Neural cell (in vitro differentiated cells): Measurements from ENCODE around the gene DCDC2. TPM values are rescaled to one million over a fixed set of nuclear protein-coding genes. Genes with fewer than 3 reads are reported as not detected.

Experiments used
- H2AFZ ChIP-seq: fragments of 200-600, 300-800 bp; sonication (generic), shearing (Covaris generic); 2 replicates; pipeline ENCODE4 v1.6.0; 2014; ENCODE audit warnings: low read depth, mild to moderate bottlenecking, antibody characterized with exemption, low read length, moderate library complexity
- H3F3A ChIP-seq: fragments of 200-600 bp; shearing (Covaris generic); 2 replicates; pipeline ENCODE4 v1.6.1; 2016; ENCODE audit warnings: mild to moderate bottlenecking, moderate library complexity, mixed read lengths, antibody characterized with exemption, low read length; ENCODE audit not compliant: insufficient read depth, poor library complexity, severe bottlenecking
- H3K27ac ChIP-seq: fragments of 200-600, 300-800 bp; sonication (generic), shearing (Covaris generic); 2 replicates; pipeline ENCODE4 v1.5.1; 2014; ENCODE audit warnings: mild to moderate bottlenecking, low read length, moderate library complexity
- H3K27me3 ChIP-seq: fragments of 300-800, 200-600 bp; sonication (generic), shearing (Covaris generic); 2 replicates; pipeline ENCODE4 v1.6.0; 2014; ENCODE audit warnings: mild to moderate bottlenecking, low read depth, low read length, moderate library complexity; ENCODE audit not compliant: insufficient read depth
- H3K36me3 ChIP-seq: fragments of 300-800, 200-600 bp; sonication (generic), shearing (Covaris generic); 2 replicates; pipeline ENCODE4 v1.5.1; 2014; ENCODE audit warnings: mild to moderate bottlenecking, antibody characterized with exemption, low read length, moderate library complexity; ENCODE audit not compliant: insufficient read depth
- H3K4me2 ChIP-seq: fragments of 300-800, 200-600 bp; sonication (generic), shearing (Covaris generic); 2 replicates; pipeline ENCODE4 v1.6.0; 2014; ENCODE audit warnings: mild to moderate bottlenecking, low read length
- H3K4me3 ChIP-seq: fragments of 300-800, 200-600 bp; sonication (generic), shearing (Covaris generic); 2 replicates; pipeline ENCODE4 v1.5.1; 2014; ENCODE audit warnings: mild to moderate bottlenecking, low read length, moderate library complexity
- H3K79me2 ChIP-seq: fragments of 200-600 bp; shearing (Covaris generic); replicated peaks from 2 replicates; pipeline ENCODE4 v1.6.0; 2014; ENCODE audit warnings: mild to moderate bottlenecking, low read length, moderate library complexity; ENCODE audit not compliant: insufficient read depth
- H3K9ac ChIP-seq: fragments of 300-800, 200-600 bp; sonication (generic), shearing (Covaris generic); 2 replicates; pipeline ENCODE4 v1.6.1; 2016; ENCODE audit warnings: mild to moderate bottlenecking, low read length, mixed read lengths
- H3K9me2 ChIP-seq: fragments of 200-600 bp; shearing (Covaris generic); 2 replicates; pipeline ENCODE4 v1.6.1; 2016; ENCODE audit warnings: mild to moderate bottlenecking, low read length, mixed read lengths; ENCODE audit not compliant: insufficient read depth
- H3K9me3 ChIP-seq: fragments of 200-600, 300-800 bp; sonication (generic), shearing (Covaris generic); 2 replicates; pipeline ENCODE4 v1.6.1; 2016; ENCODE audit warnings: mild to moderate bottlenecking, mixed run types, low read length, moderate library complexity, mixed read lengths
- H4K20me1 ChIP-seq: fragments of 200-600 bp; shearing (Covaris generic); 2 replicates; pipeline ENCODE4 v1.6.1; 2016; ENCODE audit warnings: mild to moderate bottlenecking, mixed run types; ENCODE audit not compliant: insufficient read depth
- EP300 ChIP-seq: fragments of 450-650 bp; conservative IDR thresholded peaks from 2 replicates; pipeline ENCODE4 v1.6.1; 2014; ENCODE audit warnings: antibody characterized with exemption, mild to moderate bottlenecking, moderate library complexity; ENCODE audit not compliant: poor library complexity, severe bottlenecking
- EZH2 ChIP-seq: fragments of 200-600, 300-800 bp; shearing (Covaris generic), sonication (generic); IDR thresholded peaks from 2 replicates; pipeline ENCODE4 v1.6.1; 2014; ENCODE audit warnings: antibody characterized with exemption, low read length, borderline replicate concordance, mild to moderate bottlenecking; ENCODE audit not compliant: insufficient read depth, poor library complexity, severe bottlenecking
- MXI1 ChIP-seq: fragments of 450-650 bp; conservative IDR thresholded peaks from 2 replicates; pipeline ENCODE4 v1.6.1; 2014; ENCODE audit warnings: antibody characterized with exemption, mild to moderate bottlenecking; ENCODE audit not compliant: poor library complexity, severe bottlenecking
- POLR2AphosphoS5 ChIP-seq: IDR thresholded peaks from 2 replicates; pipeline ENCODE4 v1.6.1; 2012
- RAD21 ChIP-seq: fragments of 450-650 bp; conservative IDR thresholded peaks from 2 replicates; pipeline ENCODE4 v1.6.1; 2014; ENCODE audit warnings: antibody characterized with exemption, mild to moderate bottlenecking, moderate library complexity
- SMC3 ChIP-seq: fragments of 450-650 bp; conservative IDR thresholded peaks from 2 replicates; pipeline ENCODE4 v1.6.1; 2014; ENCODE audit warnings: antibody characterized with exemption, mild to moderate bottlenecking, moderate library complexity; ENCODE audit not compliant: poor library complexity
- TAF1 ChIP-seq: IDR thresholded peaks from 2 replicates; pipeline ENCODE4 v1.6.1; 2012; ENCODE audit warnings: low read depth
- polyA plus RNA-seq: library from polyadenylated mRNA; depleted of rRNA; stranded (reverse); fragments of >200 nt; gene quantifications from 2 replicates; pipeline ENCODE4 v1.2.3, GENCODE V29; 2014
- TF ChIP-seq, protein P1 (sequence below): IDR thresholded peaks from 2 replicates; pipeline ENCODE4 v1.6.1; 2012; ENCODE audit warnings: borderline replicate concordance
- TF ChIP-seq, protein P2 (sequence below): fragments of 450-650 bp; IDR thresholded peaks from 2 replicates; pipeline ENCODE4 v1.5.1; 2014; ENCODE audit warnings: antibody characterized with exemption, mild to moderate bottlenecking, moderate library complexity; ENCODE audit not compliant: poor library complexity, severe bottlenecking

The DCDC2 gene
- polyA plus RNA-seq, 1 donor from 2014 or later: 0.57 TPM

DNA sequence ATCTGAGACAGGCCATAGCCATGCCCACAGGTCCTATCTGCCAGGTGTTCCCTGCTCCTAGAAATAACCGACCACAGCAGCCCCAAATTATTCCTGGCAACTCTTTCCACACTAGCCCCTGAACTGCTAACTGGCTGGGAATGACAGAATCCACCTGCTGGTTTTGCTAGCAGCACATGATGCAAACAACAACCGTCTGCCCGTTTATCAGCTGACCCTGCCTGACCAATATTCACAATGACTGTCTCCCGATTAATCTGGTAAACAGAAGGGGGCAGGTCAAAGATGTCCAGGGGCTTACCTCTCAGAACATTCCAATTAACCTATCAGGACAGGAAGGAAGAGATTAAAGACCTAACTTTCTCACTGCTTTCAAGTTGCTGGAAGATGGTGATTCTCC lies 130.3 kb downstream of the DCDC2 start:
- Histone ChIP-seq H3K4me2 (no peak overlapping the region), H3K27ac (no peak overlapping the region), H2AFZ (no peak overlapping the region), H3F3A (no peaks in the 10 kb centered on the region), H3K9ac (no peak overlapping the region), H3K9me3 (no peaks in the 10 kb centered on the region), H3K36me3 (no peaks in the 10 kb centered on the region), H3K79me2 (no peaks in the 10 kb centered on the region), H4K20me1 (no peaks in the 10 kb centered on the region), H3K27me3 (no peaks in the 10 kb centered on the region), H3K4me3 (no peak overlapping the region), H3K9me2 (no peaks in the 10 kb centered on the region)
- TF ChIP-seq EP300: no peak
- TF ChIP-seq, protein P1, sequence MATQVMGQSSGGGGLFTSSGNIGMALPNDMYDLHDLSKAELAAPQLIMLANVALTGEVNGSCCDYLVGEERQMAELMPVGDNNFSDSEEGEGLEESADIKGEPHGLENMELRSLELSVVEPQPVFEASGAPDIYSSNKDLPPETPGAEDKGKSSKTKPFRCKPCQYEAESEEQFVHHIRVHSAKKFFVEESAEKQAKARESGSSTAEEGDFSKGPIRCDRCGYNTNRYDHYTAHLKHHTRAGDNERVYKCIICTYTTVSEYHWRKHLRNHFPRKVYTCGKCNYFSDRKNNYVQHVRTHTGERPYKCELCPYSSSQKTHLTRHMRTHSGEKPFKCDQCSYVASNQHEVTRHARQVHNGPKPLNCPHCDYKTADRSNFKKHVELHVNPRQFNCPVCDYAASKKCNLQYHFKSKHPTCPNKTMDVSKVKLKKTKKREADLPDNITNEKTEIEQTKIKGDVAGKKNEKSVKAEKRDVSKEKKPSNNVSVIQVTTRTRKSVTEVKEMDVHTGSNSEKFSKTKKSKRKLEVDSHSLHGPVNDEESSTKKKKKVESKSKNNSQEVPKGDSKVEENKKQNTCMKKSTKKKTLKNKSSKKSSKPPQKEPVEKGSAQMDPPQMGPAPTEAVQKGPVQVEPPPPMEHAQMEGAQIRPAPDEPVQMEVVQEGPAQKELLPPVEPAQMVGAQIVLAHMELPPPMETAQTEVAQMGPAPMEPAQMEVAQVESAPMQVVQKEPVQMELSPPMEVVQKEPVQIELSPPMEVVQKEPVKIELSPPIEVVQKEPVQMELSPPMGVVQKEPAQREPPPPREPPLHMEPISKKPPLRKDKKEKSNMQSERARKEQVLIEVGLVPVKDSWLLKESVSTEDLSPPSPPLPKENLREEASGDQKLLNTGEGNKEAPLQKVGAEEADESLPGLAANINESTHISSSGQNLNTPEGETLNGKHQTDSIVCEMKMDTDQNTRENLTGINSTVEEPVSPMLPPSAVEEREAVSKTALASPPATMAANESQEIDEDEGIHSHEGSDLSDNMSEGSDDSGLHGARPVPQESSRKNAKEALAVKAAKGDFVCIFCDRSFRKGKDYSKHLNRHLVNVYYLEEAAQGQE: no peak
- TF ChIP-seq, protein P2, sequence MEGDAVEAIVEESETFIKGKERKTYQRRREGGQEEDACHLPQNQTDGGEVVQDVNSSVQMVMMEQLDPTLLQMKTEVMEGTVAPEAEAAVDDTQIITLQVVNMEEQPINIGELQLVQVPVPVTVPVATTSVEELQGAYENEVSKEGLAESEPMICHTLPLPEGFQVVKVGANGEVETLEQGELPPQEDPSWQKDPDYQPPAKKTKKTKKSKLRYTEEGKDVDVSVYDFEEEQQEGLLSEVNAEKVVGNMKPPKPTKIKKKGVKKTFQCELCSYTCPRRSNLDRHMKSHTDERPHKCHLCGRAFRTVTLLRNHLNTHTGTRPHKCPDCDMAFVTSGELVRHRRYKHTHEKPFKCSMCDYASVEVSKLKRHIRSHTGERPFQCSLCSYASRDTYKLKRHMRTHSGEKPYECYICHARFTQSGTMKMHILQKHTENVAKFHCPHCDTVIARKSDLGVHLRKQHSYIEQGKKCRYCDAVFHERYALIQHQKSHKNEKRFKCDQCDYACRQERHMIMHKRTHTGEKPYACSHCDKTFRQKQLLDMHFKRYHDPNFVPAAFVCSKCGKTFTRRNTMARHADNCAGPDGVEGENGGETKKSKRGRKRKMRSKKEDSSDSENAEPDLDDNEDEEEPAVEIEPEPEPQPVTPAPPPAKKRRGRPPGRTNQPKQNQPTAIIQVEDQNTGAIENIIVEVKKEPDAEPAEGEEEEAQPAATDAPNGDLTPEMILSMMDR: no peak
- TF ChIP-seq POLR2AphosphoS5: no peak
- no peak for TF ChIP-seq EZH2
- TF ChIP-seq SMC3: no peak
- TF ChIP-seq RAD21: no peak
- TF ChIP-seq TAF1: no peak
- TF ChIP-seq MXI1: no peak

DNA sequence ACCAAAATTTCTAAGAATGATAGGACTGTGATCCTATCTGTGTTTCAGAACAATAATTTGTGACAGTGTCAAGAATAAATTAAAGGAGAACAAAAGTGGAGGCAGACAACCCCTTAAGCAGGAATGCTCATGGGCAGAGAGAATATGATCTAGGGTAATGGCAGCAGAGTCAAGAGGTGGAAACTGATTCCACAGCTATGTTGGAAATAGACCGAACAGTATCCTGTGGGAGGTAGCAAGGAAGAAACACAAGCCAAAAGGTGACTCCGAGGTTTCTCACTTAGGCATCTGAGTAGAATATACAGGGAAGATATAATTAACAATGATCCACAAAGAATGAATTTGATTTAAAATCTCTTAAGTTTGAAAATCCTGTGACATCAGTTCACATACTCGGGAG lies 131.3 kb downstream of the DCDC2 start:
- no peak overlapping the region for H3K4me3 ChIP-seq
- no peaks in the 10 kb centered on the region for H3F3A ChIP-seq
- H3K79me2 ChIP-seq: no peaks in the 10 kb centered on the region
- no peaks in the 10 kb centered on the region for H3K9me2 ChIP-seq
- TF ChIP-seq, protein P1: no peak
- no peak for TF ChIP-seq EZH2
- TF ChIP-seq, protein P2: no peak
- no peak for TF ChIP-seq TAF1
- no peak for TF ChIP-seq EP300
- TF ChIP-seq SMC3: no peak
- no peak for TF ChIP-seq POLR2AphosphoS5
- TF ChIP-seq RAD21: no peak
- no peak for TF ChIP-seq MXI1
- H3K9ac ChIP-seq: no peak overlapping the region
- no peaks in the 10 kb centered on the region for H3K36me3 ChIP-seq
- H4K20me1 ChIP-seq: no peaks in the 10 kb centered on the region
- no peak overlapping the region for H3K27ac ChIP-seq
- H3K27me3 ChIP-seq: no peaks in the 10 kb centered on the region
- no peak overlapping the region for H2AFZ ChIP-seq
- no peak overlapping the region for H3K4me2 ChIP-seq
- H3K9me3 ChIP-seq: no peaks in the 10 kb centered on the region
